Mesothelial cell of epicardium (in vitro differentiated cells): ENCODE measurements around the gene RNF168. TPM values are rescaled to one million over a fixed set of nuclear protein-coding genes. Genes with fewer than 3 reads are reported as not detected.
"Not testable (repeated sequence)": the region's sequence is repeated elsewhere in the genome, so short reads cannot be mapped to it uniquely, and the experiment has no call there.

Experiments
- DNase-seq, 2 experiments: peaks; one replicate each; pipeline ENCODE4 v3.0.0; 2021; ENCODE audit warnings: low spot score in 2 of 2; ENCODE audit not compliant: unreplicated experiment in 2 of 2
- H3K27ac Mint-ChIP-seq: 2 replicates; pipeline ENCODE4 v1.8.0; 2021; ENCODE audit warnings: mixed read lengths
- H3K27me3 Mint-ChIP-seq: 2 replicates; pipeline ENCODE4 v1.8.0; 2021; ENCODE audit warnings: low read depth, mixed read lengths
- H3K36me3 Mint-ChIP-seq: 2 replicates; pipeline ENCODE4 v1.8.0; 2021; ENCODE audit warnings: mixed read lengths
- H3K4me1 Mint-ChIP-seq: 2 replicates; pipeline ENCODE4 v1.8.0; 2021; ENCODE audit warnings: mixed read lengths
- H3K4me3 Mint-ChIP-seq: 2 replicates; pipeline ENCODE4 v1.8.0; 2021; ENCODE audit warnings: mild to moderate bottlenecking, moderate library complexity, mixed read lengths
- H3K9me3 Mint-ChIP-seq: 2 replicates; pipeline ENCODE4 v1.8.0; 2021; ENCODE audit warnings: mixed read lengths
- total RNA-seq: library from RNA; stranded (reverse); gene quantifications from 3 replicates; pipeline ENCODE4 v1.2.1, GENCODE V29; 2021
- TF ChIP-seq, protein P1 (sequence below): fragments of 200-600 bp; sonication (generic); IDR thresholded peaks from one replicate; pipeline ENCODE4 v1.5.0; 2021; ENCODE audit warnings: antibody characterized with exemption; ENCODE audit not compliant: unreplicated experiment

The RNF168 gene, protein sequence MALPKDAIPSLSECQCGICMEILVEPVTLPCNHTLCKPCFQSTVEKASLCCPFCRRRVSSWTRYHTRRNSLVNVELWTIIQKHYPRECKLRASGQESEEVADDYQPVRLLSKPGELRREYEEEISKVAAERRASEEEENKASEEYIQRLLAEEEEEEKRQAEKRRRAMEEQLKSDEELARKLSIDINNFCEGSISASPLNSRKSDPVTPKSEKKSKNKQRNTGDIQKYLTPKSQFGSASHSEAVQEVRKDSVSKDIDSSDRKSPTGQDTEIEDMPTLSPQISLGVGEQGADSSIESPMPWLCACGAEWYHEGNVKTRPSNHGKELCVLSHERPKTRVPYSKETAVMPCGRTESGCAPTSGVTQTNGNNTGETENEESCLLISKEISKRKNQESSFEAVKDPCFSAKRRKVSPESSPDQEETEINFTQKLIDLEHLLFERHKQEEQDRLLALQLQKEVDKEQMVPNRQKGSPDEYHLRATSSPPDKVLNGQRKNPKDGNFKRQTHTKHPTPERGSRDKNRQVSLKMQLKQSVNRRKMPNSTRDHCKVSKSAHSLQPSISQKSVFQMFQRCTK
- 19.5 to 21.3 TPM (median 21.0 TPM) in 3 replicates for total RNA-seq

DNA sequence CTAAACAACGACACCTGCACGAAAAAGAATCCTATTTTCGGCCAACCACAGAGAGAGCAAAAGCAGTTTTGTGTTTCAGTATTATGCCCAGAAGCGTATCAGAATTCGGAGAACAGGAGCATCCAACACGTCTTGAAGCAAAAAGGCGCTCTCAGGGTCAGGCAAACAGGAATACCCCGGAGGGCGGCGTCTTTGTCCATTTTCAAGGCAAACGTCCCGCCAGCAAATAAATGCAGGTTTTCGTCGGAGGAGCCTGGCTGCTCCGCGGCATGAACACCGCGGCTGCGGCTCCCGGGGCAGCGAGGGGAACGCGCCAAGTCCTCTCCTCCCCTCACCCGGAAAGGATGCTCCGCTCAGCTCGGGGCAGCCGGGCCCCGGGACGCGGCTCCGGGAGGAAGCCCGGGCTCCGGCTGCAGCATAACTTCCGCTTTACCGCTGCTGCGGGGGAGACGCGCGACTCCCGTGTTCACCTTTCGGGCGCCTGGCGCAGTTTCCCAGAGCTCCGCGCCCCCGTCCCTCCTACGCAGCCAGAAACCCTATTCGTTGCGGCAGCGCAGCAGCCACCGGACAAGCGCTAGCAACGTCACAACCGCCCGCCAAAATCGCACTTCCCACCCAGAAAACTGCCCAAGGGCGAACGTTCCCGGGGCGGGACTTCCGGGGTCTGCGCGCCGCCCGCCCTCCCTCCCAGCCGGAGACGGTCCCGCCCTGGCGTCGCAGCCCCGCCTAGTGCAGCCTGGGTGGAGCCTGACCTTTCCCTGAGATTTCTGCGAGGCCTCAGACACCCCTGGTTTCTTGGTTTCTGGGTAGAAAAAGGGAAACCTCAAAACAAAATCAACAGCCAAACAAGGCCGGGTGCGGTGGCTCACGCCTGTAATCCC, at the start of gene RNF168:
Gene RNF168, minus strand, starts transcription at position 573 of the 881 bp plus-strand sequence. CDS start 595 bp downstream, outside the sequence.
- Mint-ChIP-seq H3K4me3 (peak within 1 kb of the TSS; percentile 94), H3K27me3 (no peaks in the 10 kb centered on the region), H3K27ac (peak within 1 kb of the TSS; percentile 98), H3K36me3 (peaks cover 6% of the 10 kb centered on the region), H3K9me3 (peaks cover 9% of the 10 kb centered on the region), H3K4me1 (peaks cover 24% of the 10 kb centered on the region)
- TF ChIP-seq, protein P1, sequence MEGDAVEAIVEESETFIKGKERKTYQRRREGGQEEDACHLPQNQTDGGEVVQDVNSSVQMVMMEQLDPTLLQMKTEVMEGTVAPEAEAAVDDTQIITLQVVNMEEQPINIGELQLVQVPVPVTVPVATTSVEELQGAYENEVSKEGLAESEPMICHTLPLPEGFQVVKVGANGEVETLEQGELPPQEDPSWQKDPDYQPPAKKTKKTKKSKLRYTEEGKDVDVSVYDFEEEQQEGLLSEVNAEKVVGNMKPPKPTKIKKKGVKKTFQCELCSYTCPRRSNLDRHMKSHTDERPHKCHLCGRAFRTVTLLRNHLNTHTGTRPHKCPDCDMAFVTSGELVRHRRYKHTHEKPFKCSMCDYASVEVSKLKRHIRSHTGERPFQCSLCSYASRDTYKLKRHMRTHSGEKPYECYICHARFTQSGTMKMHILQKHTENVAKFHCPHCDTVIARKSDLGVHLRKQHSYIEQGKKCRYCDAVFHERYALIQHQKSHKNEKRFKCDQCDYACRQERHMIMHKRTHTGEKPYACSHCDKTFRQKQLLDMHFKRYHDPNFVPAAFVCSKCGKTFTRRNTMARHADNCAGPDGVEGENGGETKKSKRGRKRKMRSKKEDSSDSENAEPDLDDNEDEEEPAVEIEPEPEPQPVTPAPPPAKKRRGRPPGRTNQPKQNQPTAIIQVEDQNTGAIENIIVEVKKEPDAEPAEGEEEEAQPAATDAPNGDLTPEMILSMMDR = no peak
- peak; percentile 82 to 90 for DNase-seq

DNA sequence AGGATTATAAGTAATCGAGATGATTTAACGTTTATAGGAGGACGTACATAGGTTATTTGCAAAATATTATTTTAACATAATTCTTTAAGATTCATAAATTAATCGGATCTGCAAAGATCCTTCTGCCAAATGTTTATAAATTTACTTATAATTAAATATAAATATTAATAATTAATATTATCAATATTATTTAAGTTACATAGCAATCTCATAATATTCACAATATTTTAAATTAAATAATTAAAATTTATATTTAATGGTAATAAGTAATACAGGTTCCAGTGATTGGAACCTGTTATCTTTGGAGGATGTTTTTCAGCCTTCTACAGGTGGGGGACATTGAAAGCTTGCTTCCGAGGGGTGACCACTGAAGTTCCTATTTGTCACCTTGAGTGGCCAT, 48.7 kb upstream of the RNF168 start:
- no peak for DNase-seq
- no peak overlapping the region for H3K4me3 Mint-ChIP-seq
- H3K36me3 Mint-ChIP-seq = peaks cover 8% of the 10 kb centered on the region
- H3K4me1 Mint-ChIP-seq = no peaks in the 10 kb centered on the region
- H3K9me3 Mint-ChIP-seq = peaks cover 18% of the 10 kb centered on the region
- no peak overlapping the region for H3K27ac Mint-ChIP-seq
- TF ChIP-seq, protein P1 = no peak
- no peaks in the 10 kb centered on the region for H3K27me3 Mint-ChIP-seq

DNA sequence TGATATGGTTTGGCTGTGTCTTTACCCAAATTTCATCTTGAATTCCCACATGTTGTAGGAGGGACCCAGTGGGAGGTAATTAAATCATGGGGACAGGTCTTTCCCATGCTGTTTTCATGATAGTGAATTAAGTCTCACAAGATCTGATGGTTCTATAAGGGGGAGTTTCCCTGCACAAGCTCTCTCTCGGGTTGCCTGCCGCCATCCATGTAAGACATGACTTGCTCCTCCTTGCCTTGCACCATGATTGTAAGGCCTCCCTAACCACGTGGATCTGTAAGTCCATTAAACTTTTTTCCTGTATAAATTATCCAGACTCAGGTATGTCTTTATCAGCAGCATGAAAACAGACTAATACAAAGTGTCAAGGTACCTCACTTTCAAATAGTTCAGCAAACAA, 46.6 kb upstream of the RNF168 start:
- H3K9me3 Mint-ChIP-seq = peaks cover 18% of the 10 kb centered on the region
- not testable (repeated sequence) for DNase-seq, H3K4me1 Mint-ChIP-seq, H3K27me3 Mint-ChIP-seq, H3K27ac Mint-ChIP-seq, H3K36me3 Mint-ChIP-seq, H3K4me3 Mint-ChIP-seq

DNA sequence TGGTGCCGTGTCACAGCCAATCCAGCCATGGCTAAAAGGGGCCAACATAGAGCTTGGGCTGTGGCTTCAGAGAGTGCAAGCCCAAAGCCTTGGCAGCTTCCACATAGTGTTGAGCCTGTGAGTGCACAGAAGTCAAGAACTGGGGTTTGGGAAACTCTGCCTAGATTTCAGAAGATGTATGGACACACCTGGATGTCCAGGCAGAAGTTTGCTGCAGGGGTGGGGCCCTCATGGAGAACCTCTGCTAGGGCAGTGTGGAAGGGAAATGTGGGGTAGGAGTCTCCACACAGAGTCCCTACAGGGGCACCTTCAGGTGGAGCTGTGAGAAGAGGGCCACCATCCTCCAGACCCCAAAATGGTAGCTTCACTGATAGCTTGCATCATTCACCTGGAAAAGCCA, 45.7 kb upstream of the RNF168 start:
- not testable (repeated sequence) for H3K4me3 Mint-ChIP-seq, H3K27me3 Mint-ChIP-seq, H3K4me1 Mint-ChIP-seq, H3K36me3 Mint-ChIP-seq, DNase-seq, H3K27ac Mint-ChIP-seq
- H3K9me3 Mint-ChIP-seq = peaks cover 22% of the 10 kb centered on the region

DNA sequence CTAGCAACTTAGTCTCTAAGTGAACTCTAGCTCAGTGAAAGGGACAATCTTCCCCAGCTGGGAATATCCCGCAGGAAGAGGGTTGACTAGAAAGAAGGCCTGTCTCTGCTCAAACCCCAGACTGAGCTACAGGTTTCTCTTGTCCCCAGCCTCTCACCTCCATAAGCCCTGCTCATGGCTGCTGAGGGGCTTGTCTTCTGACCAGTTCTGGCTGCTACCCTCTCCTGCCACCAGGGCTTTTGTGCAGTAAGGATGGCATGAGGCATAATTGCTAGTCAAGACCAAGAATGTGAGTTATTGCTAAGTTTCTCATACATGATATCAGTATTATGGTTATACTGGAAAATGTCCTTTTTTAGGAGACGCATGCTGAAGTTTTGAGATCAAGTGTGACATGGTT, 43.5 kb upstream of the RNF168 start:
- no peaks in the 10 kb centered on the region for H3K4me1 Mint-ChIP-seq
- peaks cover 2% of the 10 kb centered on the region for H3K36me3 Mint-ChIP-seq
- DNase-seq = no peak
- peaks cover 4% of the 10 kb centered on the region for H3K27me3 Mint-ChIP-seq
- no peak overlapping the region for H3K4me3 Mint-ChIP-seq
- peaks cover 22% of the 10 kb centered on the region for H3K9me3 Mint-ChIP-seq
- TF ChIP-seq, protein P1 = no peak
- H3K27ac Mint-ChIP-seq = no peak overlapping the region

DNA sequence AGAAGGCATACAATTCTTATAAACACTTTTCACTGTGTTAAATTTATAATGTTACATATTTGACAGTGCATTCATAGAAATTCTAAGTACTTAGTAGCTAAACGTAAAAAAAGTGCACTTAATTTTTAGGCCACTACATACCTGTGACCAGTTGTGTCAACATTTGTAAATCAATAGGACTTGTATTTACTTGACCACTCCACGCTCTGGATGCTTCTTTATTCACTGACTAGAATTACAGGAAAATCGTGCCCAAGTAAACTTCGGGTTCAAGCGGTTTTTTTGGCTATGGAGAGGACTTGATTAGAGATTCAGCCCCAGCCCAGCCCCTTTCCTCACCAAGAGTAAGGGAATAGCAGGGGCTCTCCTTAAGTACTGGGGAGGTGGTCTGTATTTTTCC, 43.0 kb upstream of the RNF168 start:
- H3K36me3 Mint-ChIP-seq = no peaks in the 10 kb centered on the region
- H3K27me3 Mint-ChIP-seq = peaks cover 4% of the 10 kb centered on the region
- no peaks in the 10 kb centered on the region for H3K4me1 Mint-ChIP-seq
- no peak overlapping the region for H3K27ac Mint-ChIP-seq
- TF ChIP-seq, protein P1 = no peak
- H3K9me3 Mint-ChIP-seq = peaks cover 22% of the 10 kb centered on the region
- DNase-seq = no peak
- H3K4me3 Mint-ChIP-seq = no peak overlapping the region
